ENCODE results near the gene GATAD2A.

DNA sequence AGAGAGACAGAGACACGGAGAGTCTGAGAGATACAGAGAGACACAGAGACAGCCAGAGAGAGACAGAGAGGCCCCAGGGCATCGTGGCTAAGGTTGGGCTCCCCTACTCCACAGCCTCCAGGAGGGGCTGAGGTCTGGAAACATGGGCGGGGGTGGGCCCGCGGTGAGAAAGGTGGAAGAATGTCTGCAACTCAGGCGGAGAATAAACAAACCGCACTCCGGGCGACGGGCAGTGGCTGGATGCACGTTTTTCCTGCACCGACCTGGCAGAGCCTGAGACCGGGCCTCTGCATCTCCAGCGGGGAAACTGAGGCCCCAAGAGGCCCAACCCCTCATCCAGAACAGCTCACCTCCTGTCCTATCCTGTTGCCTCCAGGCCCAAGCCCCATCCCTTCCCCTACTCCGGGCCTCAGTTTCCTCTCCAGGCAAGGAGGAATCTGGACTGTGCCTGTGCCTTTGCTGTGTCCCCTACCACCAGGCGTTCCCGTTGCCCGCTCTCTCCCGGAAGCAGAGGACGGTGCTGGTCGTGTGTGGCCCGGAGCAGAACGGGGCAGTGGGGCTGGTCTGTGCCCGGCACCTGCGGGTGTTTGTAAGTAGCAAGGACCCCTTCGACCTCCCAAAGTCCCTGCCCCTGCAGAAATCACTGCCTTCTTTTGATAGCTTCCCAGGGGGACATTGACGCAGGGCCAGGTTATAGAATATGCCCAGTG is 129.2 kb downstream of the GATAD2A start:
- no peak for TF ChIP-seq ZNF274 (IDR thresholded peaks at IDR 0.05; ENCODE audit: low read depth, low read length)
- no peak for TF ChIP-seq YY1 (IDR thresholded peaks at IDR 0.05; ENCODE audit: insufficient read depth, insufficient read length)
- no peak for TF ChIP-seq SUZ12 (IDR thresholded peaks at IDR 0.05; ENCODE audit: extremely low read depth, insufficient read depth, insufficient read length)

All from NT2/D1 (cell line).